Fibroblast of lung (primary cell): Measurements from ENCODE around the gene VAV2.

Experiments
- CTCF ChIP-seq, 2 donors: IDR thresholded peaks in 1 of 2; conservative IDR thresholded peaks in 1 of 2; 1 replicate in 1 of 2; 2 replicates in 1 of 2; pipeline ENCODE4 v1.5.1; 2011 to 2012; ENCODE audit warnings: low read length in 2 of 2, control low read depth in 1 of 2, inconsistent platforms in 1 of 2, low read depth in 1 of 2, mild to moderate bottlenecking in 1 of 2
- EZH2 ChIP-seq: IDR thresholded peaks from 2 replicates; pipeline ENCODE4 v1.5.1; 2012; ENCODE audit warnings: low read length, control low read depth, mild to moderate bottlenecking; ENCODE audit errors: missing control alignments

- TF ChIP-seq CTCF (conservative IDR thresholded peaks at IDR 0.05 in 1 of 2, IDR thresholded peaks at IDR 0.05 in 1 of 2; ENCODE audit: low read depth in 1 of 2, low read length in 2 of 2), result no peak
- no peak for TF ChIP-seq EZH2
Measured at GRCh38 chr9:133953621-133953975, 38.5 kb downstream of the VAV2 start.
